RWPE2 (cell line): ENCODE measurements around the gene JADE3.

Experiments used
- ATAC-seq: fragments of 200-7000 bp; cut with Tn5 transposase; 3 replicates; pipeline ENCODE4 v1.9.1; 2021; ENCODE audit warnings: low read depth
- DNase-seq: peaks from one replicate; pipeline ENCODE4 v3.0.0-alpha.2; 2020; ENCODE audit warnings: low spot score
- H3K27ac ChIP-seq: fragments of 450-650 bp; 2 replicates; pipeline ENCODE4 v1.5.1; 2017; ENCODE audit warnings: mild to moderate bottlenecking; ENCODE audit not compliant: poor library complexity, severe bottlenecking
- H3K27me3 ChIP-seq: fragments of 250-450 bp; sonication (Bioruptor Pico); 2 replicates; pipeline ENCODE4 v1.5.1; 2021; ENCODE audit warnings: mild to moderate bottlenecking, moderate library complexity; ENCODE audit not compliant: insufficient read depth, poor library complexity, severe bottlenecking
- H3K36me3 ChIP-seq: fragments of 250-450 bp; sonication (Bioruptor Pico); 2 replicates; pipeline ENCODE4 v1.5.1; 2020; ENCODE audit warnings: low read depth, mild to moderate bottlenecking, moderate library complexity
- H3K4me1 ChIP-seq: fragments of 250-450 bp; sonication (Bioruptor Pico); 2 replicates; pipeline ENCODE4 v1.5.1; 2021; ENCODE audit warnings: mild to moderate bottlenecking, moderate library complexity; ENCODE audit not compliant: insufficient read depth, poor library complexity, severe bottlenecking
- H3K4me3 ChIP-seq: fragments of 250-450 bp; sonication (Bioruptor Pico); 2 replicates; pipeline ENCODE4 v1.5.1; 2021; ENCODE audit warnings: mild to moderate bottlenecking, moderate library complexity; ENCODE audit not compliant: severe bottlenecking
- H3K9me3 ChIP-seq: fragments of 250-450 bp; sonication (Bioruptor Pico); 2 replicates; pipeline ENCODE4 v1.5.1; 2021; ENCODE audit warnings: mild to moderate bottlenecking, moderate library complexity; ENCODE audit not compliant: severe bottlenecking
- TF ChIP-seq, protein P1 (sequence below): fragments of 450-650 bp; IDR thresholded peaks from one replicate; pipeline ENCODE4 v1.5.1; 2017; ENCODE audit warnings: mild to moderate bottlenecking, moderate library complexity; ENCODE audit not compliant: poor library complexity, severe bottlenecking

Gene JADE3

DNA sequence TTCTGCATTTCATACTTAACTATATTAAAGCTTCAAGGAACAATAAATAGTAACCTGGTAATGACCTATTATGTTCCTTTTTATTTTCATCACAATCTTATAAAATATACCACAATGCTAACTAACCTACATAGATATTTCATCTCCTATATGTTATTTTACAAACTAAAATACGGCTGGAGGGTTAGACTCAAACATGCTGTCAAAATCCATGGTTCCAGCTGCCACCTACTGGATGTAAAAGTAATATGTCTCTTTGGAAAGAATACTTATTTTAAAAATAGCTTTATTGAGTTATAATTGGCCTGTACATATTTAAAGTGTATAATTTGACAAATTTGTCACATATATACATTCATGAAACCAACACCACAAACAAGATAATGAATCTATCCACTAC is 181.0 kb downstream of the JADE3 start:
- Histone ChIP-seq H3K27me3 (no peaks in the 10 kb centered on the region), H3K36me3 (no peaks in the 10 kb centered on the region), H3K27ac (no peak overlapping the region), H3K4me1 (no peaks in the 10 kb centered on the region), H3K9me3 (no peaks in the 10 kb centered on the region), H3K4me3 (no peak overlapping the region)
- ATAC-seq, result no peak
- TF ChIP-seq, protein P1, sequence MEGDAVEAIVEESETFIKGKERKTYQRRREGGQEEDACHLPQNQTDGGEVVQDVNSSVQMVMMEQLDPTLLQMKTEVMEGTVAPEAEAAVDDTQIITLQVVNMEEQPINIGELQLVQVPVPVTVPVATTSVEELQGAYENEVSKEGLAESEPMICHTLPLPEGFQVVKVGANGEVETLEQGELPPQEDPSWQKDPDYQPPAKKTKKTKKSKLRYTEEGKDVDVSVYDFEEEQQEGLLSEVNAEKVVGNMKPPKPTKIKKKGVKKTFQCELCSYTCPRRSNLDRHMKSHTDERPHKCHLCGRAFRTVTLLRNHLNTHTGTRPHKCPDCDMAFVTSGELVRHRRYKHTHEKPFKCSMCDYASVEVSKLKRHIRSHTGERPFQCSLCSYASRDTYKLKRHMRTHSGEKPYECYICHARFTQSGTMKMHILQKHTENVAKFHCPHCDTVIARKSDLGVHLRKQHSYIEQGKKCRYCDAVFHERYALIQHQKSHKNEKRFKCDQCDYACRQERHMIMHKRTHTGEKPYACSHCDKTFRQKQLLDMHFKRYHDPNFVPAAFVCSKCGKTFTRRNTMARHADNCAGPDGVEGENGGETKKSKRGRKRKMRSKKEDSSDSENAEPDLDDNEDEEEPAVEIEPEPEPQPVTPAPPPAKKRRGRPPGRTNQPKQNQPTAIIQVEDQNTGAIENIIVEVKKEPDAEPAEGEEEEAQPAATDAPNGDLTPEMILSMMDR, result peak; percentile 60
- no peak for DNase-seq

DNA sequence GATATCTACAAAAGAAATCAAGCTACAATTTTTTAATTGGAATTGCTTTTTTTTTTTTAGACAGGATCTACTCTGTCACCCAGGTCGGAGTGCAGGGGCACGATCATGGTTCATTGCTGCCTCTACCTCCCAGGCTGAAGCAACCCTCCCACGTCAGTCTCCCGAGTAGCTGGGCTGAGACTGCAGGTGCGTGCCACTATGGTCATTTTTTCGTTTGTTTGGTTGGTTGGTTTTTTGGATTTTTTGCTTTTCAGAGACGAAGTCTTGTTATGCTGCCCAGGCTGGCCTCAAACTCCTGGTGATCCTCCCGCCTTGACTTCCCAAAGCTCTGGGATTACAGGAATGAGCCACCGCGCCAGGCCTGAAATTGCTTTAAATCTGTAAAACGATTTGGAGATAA is 181.6 kb downstream of the JADE3 start:
- TF ChIP-seq, protein P1, result no peak
- Histone ChIP-seq H3K4me1 (no peaks in the 10 kb centered on the region), H3K4me3 (no peak overlapping the region), H3K27me3 (no peaks in the 10 kb centered on the region), H3K36me3 (no peaks in the 10 kb centered on the region), H3K9me3 (no peaks in the 10 kb centered on the region), H3K27ac (no peak overlapping the region)
- DNase-seq (no peak), ATAC-seq (no peak)

DNA sequence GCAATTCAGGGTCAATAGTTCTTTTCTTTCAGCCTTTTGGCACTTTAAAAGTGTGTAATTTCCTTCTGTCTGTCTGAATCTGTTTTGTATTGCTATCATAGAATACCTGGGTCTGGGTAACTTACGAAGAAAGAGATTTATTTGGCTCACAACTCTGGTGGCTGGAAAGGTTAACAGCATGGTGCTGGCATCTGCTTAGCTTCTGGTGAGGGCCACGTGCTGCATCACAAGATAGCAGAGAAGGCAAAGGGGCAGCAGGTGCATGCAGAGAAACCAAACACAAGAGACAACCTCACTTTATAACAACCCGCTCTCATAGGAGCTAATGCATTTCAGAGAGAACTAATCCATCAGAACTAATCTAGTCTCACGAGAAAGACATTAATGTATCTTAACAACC is 184.8 kb downstream of the JADE3 start:
- no peaks in the 10 kb centered on the region for H3K9me3 ChIP-seq
- DNase-seq (no peak), ATAC-seq (no peak)
- no peak overlapping the region for H3K27ac ChIP-seq
- TF ChIP-seq, protein P1, result no peak
- no peak overlapping the region for H3K4me3 ChIP-seq
- no peaks in the 10 kb centered on the region for H3K4me1 ChIP-seq
- no peaks in the 10 kb centered on the region for H3K36me3 ChIP-seq
- no peaks in the 10 kb centered on the region for H3K27me3 ChIP-seq

DNA sequence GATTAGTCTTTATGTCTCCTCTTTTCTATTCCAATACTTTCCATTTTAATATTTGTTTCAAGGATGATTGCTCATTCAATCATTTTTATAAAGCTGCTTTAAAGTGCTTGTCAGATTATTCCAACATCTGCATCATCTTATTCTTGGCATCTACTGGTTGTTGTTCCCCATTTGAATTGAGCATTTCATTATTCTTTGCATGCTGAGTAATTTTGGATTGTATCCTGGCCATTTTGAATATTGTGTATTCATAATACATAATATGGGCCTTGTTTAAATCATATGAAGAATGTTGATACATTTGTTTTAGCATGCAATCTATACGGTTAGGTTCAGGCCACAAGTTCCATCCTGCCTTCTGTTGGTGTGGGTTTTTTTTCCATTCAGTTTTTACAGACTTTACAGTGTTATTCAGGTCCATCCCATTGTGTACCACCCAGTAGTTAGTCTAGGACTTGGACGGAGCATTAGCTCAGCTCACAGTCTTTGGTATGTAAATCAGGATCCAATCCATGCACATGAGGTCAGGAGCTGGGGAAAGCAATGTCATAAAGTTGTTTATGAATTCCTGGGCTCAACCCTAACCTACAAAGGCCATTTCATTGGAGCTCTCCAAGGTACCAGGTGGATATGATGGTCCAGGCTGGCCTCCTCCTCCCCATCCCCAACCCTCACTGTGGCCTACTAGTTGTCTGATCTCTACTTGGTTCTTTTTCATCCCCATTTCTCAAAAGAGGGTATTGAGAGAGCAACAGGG is 186.3 kb downstream of the JADE3 start:
- Histone ChIP-seq H3K4me1 (no peaks in the 10 kb centered on the region), H3K36me3 (no peaks in the 10 kb centered on the region), H3K27ac (no peak overlapping the region), H3K9me3 (no peaks in the 10 kb centered on the region), H3K4me3 (no peak overlapping the region), H3K27me3 (no peaks in the 10 kb centered on the region)
- DNase-seq (no peak), ATAC-seq (no peak)
- TF ChIP-seq, protein P1, result no peak

DNA sequence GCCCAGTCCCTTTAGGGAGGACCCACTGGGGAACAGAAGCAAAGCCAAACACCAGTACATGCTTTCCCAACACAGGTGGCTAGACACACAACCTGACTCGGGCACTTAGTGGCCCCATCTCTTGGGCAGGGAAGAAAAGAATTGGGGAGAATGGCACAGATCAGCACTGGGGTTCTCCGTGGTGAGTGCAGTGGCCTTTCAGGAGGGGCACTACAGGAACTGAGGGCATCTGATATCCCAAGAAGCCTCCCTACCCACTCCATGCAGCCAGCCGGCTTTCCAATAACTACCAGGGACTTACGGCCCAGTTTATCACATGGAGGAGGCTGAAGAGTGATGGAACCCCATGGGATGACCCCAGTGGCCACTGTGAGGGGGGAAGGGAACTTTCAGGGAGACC is 189.0 kb downstream of the JADE3 start:
- ATAC-seq, result no peak
- DNase-seq, result no peak
- no peaks in the 10 kb centered on the region for H3K9me3 ChIP-seq
- no peak overlapping the region for H3K27ac ChIP-seq
- H3K4me1 ChIP-seq, result no peaks in the 10 kb centered on the region
- H3K4me3 ChIP-seq, result no peak overlapping the region
- H3K27me3 ChIP-seq, result no peaks in the 10 kb centered on the region
- H3K36me3 ChIP-seq, result no peaks in the 10 kb centered on the region
- TF ChIP-seq, protein P1, result no peak
